ENCODE results near the gene ITGB5. TPM values are rescaled to one million over a fixed set of nuclear protein-coding genes. Genes with fewer than 3 reads are reported as not detected.
A peak's percentile ranks its signal among the peaks of the same experiment; 100 is the strongest.

The ITGB5 gene
- total and polyA plus RNA-seq, 4 donors, result 101 to 369 (median 292) TPM

DNA sequence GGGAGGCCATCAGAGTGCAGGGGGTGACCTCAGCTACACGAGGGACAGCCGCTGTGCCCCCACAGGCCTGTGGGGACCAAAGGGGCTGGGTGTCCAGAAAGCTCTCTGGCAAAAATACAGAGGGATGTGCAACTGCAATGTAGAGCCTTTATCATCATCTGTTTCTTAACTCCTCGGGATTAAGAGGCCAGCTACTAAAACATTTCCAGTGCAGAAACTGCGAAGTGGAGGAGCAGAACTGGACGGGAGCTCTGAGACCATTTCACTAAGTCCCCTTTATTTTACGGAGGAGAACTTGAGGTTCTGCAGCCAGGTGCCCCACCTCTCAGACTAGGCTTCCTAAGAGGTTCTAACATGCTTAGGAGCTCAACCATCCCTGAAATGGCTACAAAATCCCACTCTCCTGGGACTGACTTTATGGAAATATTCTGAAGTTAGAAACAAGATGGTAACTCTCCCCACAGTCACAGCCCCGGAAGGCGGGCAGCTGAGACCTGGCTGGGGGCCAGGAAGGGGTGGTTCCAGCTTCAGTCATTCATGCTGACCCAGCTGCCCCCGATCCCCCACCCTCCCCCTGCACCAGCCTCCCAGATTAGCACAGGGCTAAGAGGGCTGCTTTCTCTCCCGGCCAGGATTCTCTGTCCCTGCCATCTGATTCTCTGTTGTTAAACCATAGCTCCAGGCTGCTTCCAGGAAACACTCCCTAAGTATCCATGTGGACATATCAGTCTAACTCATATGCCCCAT lies 116.7 kb downstream of the ITGB5 start:
- ATAC-seq (ENCODE audit: low FRiP score) (no peak), DNase-seq (peak; percentile 81 to 88)
- H3K4me3 ChIP-seq (ENCODE audit: low read length in 2 of 2), result no peak overlapping the region
- H3K27me3 ChIP-seq (ENCODE audit: control insufficient read depth in 1 of 2, insufficient read depth in 2 of 2, low read length in 1 of 2), result no peaks in the 10 kb centered on the region
- no peak overlapping the region for H3K27ac ChIP-seq (ENCODE audit: low read depth in 1 of 2, low read length in 2 of 2)
- H3K9me3 ChIP-seq (ENCODE audit: control insufficient read depth, low read length), result no peaks in the 10 kb centered on the region
- intact Hi-C loops (cut with DNase I), result loop anchor here in 1 of 2 donors (5.0 kb wide), 1 partner anchor 72 kb away; no protein-coding TSS in a partner anchor
- H3K36me3 ChIP-seq (ENCODE audit: control insufficient read depth in 1 of 2, insufficient read depth in 2 of 2, low read length in 1 of 2), result peaks cover 3 to 7% of the 10 kb centered on the region in 2 donors
- 60 to 62% methylated on average over 10 of the region's 10 CpGs for WGBS, 2 donors
- H3K4me1 ChIP-seq (ENCODE audit: control insufficient read depth in 1 of 2, insufficient read depth in 2 of 2, low read length in 2 of 2), result peaks cover 0 to 2% of the 10 kb centered on the region in 2 donors

DNA sequence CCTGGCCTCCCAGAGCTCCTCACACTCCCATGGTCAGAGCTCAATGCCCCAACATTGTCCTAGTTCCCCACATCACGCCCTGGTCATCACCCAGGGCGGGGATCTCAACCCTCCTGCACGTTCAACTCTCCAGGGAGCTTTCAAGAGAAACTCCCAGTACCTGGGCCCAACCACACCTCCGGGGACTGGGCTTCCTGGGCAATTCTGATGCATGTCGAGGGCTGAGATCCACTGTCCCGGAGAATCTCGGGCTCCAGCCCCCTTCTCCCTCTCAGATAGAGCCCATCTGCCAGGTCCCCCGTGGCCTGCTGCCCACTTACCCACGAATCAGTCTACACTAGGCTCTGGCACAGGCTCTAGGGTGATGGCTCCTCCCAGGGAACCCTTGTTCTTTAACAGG lies 117.7 kb downstream of the ITGB5 start:
- intact Hi-C loops (cut with DNase I), result no loop called here
- Histone ChIP-seq H3K27me3 (ENCODE audit: control insufficient read depth in 1 of 2, insufficient read depth in 2 of 2, low read length in 1 of 2) (no peaks in the 10 kb centered on the region), H3K9me3 (ENCODE audit: control insufficient read depth, low read length) (no peaks in the 10 kb centered on the region), H3K4me1 (ENCODE audit: control insufficient read depth in 1 of 2, insufficient read depth in 2 of 2, low read length in 2 of 2) (no peaks in the 10 kb centered on the region), H3K4me3 (ENCODE audit: low read length in 2 of 2) (no peak overlapping the region), H3K36me3 (ENCODE audit: control insufficient read depth in 1 of 2, insufficient read depth in 2 of 2, low read length in 1 of 2) (peaks cover 7 to 8% of the 10 kb centered on the region in 2 donors), H3K27ac (ENCODE audit: low read depth in 1 of 2, low read length in 2 of 2) (no peak overlapping the region)
- DNase-seq (peak; percentile 37 to 73), ATAC-seq (ENCODE audit: low FRiP score) (no peak)
- WGBS, 2 donors, result 89 to 92% methylated on average over 9 of the region's 9 CpGs

DNA sequence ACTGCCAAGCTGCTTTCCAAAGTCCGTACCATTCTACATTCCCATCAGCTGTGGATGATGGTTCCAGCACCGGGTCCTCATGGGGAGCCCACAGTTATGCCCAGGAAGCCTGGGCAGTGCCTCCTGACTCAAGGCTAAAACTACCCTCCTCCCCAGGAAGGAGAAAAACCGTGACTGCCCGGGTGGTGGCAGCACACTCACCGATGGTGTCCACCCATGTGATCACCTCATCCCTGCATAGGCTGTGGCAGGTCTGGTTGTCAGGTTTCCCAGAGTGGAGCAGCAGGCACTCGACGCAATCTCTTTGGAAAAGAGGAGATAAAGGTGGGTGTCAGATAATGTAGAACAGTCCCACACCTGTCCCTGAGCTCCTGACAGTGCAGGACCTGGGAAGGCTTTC lies 118.4 kb downstream of the ITGB5 start:
- intact Hi-C loops (cut with DNase I), result no loop called here
- no peak for ATAC-seq (ENCODE audit: low FRiP score)
- peaks cover 8 to 11% of the 10 kb centered on the region in 2 donors for H3K36me3 ChIP-seq (ENCODE audit: control insufficient read depth in 1 of 2, insufficient read depth in 2 of 2, low read length in 1 of 2)
- H3K9me3 ChIP-seq (ENCODE audit: control insufficient read depth, low read length), result no peaks in the 10 kb centered on the region
- WGBS, 2 donors, result 76 to 84% methylated on average over 7 of the region's 7 CpGs
- no peaks in the 10 kb centered on the region for H3K4me1 ChIP-seq (ENCODE audit: control insufficient read depth in 1 of 2, insufficient read depth in 2 of 2, low read length in 2 of 2)
- H3K27ac ChIP-seq (ENCODE audit: low read depth in 1 of 2, low read length in 2 of 2), result no peak overlapping the region
- peak; percentile 36 to 65 for DNase-seq
- no peak overlapping the region for H3K4me3 ChIP-seq (ENCODE audit: low read length in 2 of 2)
- H3K27me3 ChIP-seq (ENCODE audit: control insufficient read depth in 1 of 2, insufficient read depth in 2 of 2, low read length in 1 of 2), result no peaks in the 10 kb centered on the region

DNA sequence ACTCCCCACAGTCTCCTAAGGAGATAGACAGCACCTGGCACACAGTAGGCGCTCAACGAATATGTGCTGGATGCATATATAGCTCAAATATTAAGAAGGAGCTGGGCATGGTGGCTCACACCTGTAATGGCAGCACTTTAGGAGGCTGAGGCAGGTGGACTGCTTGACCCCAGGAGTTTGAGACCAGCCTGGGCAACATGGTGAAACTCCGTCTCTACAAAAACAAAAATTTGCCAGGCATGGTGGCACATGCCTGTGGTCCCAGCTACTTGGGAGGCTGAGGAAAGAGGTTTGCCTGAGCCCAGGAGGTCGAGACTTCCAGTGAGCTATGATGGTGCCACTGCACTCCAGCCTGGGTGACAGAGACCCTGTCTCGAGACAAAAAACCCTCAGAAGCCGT lies 119.5 kb downstream of the ITGB5 start:
- no peaks in the 10 kb centered on the region for H3K9me3 ChIP-seq (ENCODE audit: control insufficient read depth, low read length)
- ATAC-seq (ENCODE audit: low FRiP score), result no peak
- intact Hi-C loops (cut with DNase I), result no loop called here

DNA sequence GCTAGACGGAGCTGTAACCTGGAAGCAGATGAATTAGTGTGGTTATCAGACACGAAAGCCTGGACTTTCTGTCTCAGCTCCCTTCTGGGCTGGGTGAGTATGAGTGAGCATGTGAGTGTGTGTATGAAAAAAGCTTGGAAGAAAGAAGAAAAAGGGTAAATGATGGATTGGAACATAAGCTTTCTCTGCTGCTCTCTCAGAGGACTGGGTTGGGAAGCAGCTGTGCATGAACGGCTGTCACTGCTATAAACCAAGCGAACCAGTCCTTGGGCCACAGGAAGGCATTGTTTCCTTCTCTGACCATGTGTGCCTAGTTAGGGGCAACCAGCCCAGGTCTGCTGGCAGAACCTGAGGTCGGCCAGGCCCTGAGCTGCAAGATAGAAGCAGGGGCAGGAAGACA lies 119.9 kb downstream of the ITGB5 start:
- no peaks in the 10 kb centered on the region for H3K4me1 ChIP-seq (ENCODE audit: control insufficient read depth in 1 of 2, insufficient read depth in 2 of 2, low read length in 2 of 2)
- no peak overlapping the region for H3K4me3 ChIP-seq (ENCODE audit: low read length in 2 of 2)
- no peak overlapping the region for H3K27ac ChIP-seq (ENCODE audit: low read depth in 1 of 2, low read length in 2 of 2)
- peak in 1 of 2 donors; percentile 39 for DNase-seq
- 80 to 84% methylated on average over 5 of the region's 5 CpGs for WGBS, 2 donors
- H3K27me3 ChIP-seq (ENCODE audit: control insufficient read depth in 1 of 2, insufficient read depth in 2 of 2, low read length in 1 of 2), result no peaks in the 10 kb centered on the region
- H3K9me3 ChIP-seq (ENCODE audit: control insufficient read depth, low read length), result no peaks in the 10 kb centered on the region
- intact Hi-C loops (cut with DNase I), result no loop called here
- peaks cover 8 to 13% of the 10 kb centered on the region in 2 donors for H3K36me3 ChIP-seq (ENCODE audit: control insufficient read depth in 1 of 2, insufficient read depth in 2 of 2, low read length in 1 of 2)
- ATAC-seq (ENCODE audit: low FRiP score), result no peak

More for the DNA sequence above, 119.5 kb downstream of the ITGB5 start:
- Histone ChIP-seq H3K4me1 (ENCODE audit: control insufficient read depth in 1 of 2, insufficient read depth in 2 of 2, low read length in 2 of 2) (no peaks in the 10 kb centered on the region), H3K27ac (ENCODE audit: low read depth in 1 of 2, low read length in 2 of 2) (no peak overlapping the region), H3K36me3 (ENCODE audit: control insufficient read depth in 1 of 2, insufficient read depth in 2 of 2, low read length in 1 of 2) (peaks cover 8 to 13% of the 10 kb centered on the region in 2 donors), H3K27me3 (ENCODE audit: control insufficient read depth in 1 of 2, insufficient read depth in 2 of 2, low read length in 1 of 2) (no peaks in the 10 kb centered on the region), H3K4me3 (ENCODE audit: low read length in 2 of 2) (no peak overlapping the region)
- 90 to 91% methylated on average over 6 of the region's 6 CpGs for WGBS, 2 donors
- no peak for DNase-seq

GRCh38 chr3:124766113-124767095 lies 120.8 kb downstream of the ITGB5 start:
- Histone ChIP-seq H3K27me3 (ENCODE audit: control insufficient read depth in 1 of 2, insufficient read depth in 2 of 2, low read length in 1 of 2) (no peaks in the 10 kb centered on the region), H3K27ac (ENCODE audit: low read depth in 1 of 2, low read length in 2 of 2) (no peak overlapping the region), H3K4me3 (ENCODE audit: low read length in 2 of 2) (no peak overlapping the region), H3K36me3 (ENCODE audit: control insufficient read depth in 1 of 2, insufficient read depth in 2 of 2, low read length in 1 of 2) (peaks cover 8 to 13% of the 10 kb centered on the region in 2 donors), H3K4me1 (ENCODE audit: control insufficient read depth in 1 of 2, insufficient read depth in 2 of 2, low read length in 2 of 2) (no peaks in the 10 kb centered on the region), H3K9me3 (ENCODE audit: control insufficient read depth, low read length) (no peaks in the 10 kb centered on the region)
- 86 to 87% methylated on average over 15 to 16 of the region's 16 CpGs for WGBS, 2 donors
- ATAC-seq (ENCODE audit: low FRiP score) (no peak), DNase-seq (peak in 1 of 2 donors; percentile 50)
- intact Hi-C loops (cut with DNase I), result no loop called here

DNA sequence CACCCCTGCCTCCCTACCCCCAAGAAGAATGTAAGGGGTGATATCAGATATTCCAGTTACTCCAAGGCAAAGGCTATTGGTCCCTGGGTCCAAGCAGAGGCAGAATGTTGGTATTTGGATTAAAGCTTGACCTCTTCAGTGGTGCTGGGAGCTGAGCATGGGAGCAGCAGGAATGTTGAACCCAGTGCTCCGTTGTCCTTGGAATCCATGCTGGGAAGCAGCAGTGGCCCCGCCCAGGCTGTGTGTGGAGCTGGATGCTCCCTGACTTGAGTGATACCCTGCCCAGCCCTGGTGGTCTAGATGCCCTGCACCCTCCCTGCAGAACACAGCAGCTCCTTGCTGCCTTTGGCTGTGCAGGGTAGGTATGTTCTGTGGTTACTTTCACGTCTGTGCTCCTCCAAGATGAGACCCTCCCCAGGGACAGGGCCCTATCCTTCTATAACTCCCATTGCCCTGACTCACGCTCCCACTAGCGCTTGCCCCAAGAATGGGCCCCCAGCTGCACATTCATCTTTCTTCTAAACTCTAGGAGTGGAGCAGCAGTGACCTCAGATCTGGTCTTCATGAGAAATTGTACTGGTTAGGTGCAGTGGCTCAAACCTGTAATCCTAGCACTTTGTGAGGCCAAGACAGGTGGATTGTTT lies 121.8 kb downstream of the ITGB5 start:
- intact Hi-C loops (cut with DNase I), result no loop called here
- WGBS, 2 donors, result 78 to 82% methylated on average over 5 of the region's 5 CpGs
- no peak overlapping the region for H3K27ac ChIP-seq (ENCODE audit: low read depth in 1 of 2, low read length in 2 of 2)
- no peaks in the 10 kb centered on the region for H3K27me3 ChIP-seq (ENCODE audit: control insufficient read depth in 1 of 2, insufficient read depth in 2 of 2, low read length in 1 of 2)
- no peak overlapping the region for H3K4me3 ChIP-seq (ENCODE audit: low read length in 2 of 2)
- H3K4me1 ChIP-seq (ENCODE audit: control insufficient read depth in 1 of 2, insufficient read depth in 2 of 2, low read length in 2 of 2), result no peaks in the 10 kb centered on the region
- no peaks in the 10 kb centered on the region for H3K9me3 ChIP-seq (ENCODE audit: control insufficient read depth, low read length)
- ATAC-seq (ENCODE audit: low FRiP score) (no peak), DNase-seq (no peak)
- peaks cover 8 to 13% of the 10 kb centered on the region in 2 donors for H3K36me3 ChIP-seq (ENCODE audit: control insufficient read depth in 1 of 2, insufficient read depth in 2 of 2, low read length in 1 of 2)

- H3K4me1 ChIP-seq (ENCODE audit: control insufficient read depth in 1 of 2, insufficient read depth in 2 of 2, low read length in 2 of 2), result no peaks in the 10 kb centered on the region
- H3K27ac ChIP-seq (ENCODE audit: low read depth in 1 of 2, low read length in 2 of 2), result no peak overlapping the region
- DNase-seq, result peak in 1 of 2 donors; percentile 57
- 65 to 70% methylated on average over 5 of the region's 5 CpGs for whole genome bisulfite sequencing, 2 donors
- intact Hi-C loops (cut with DNase I), result no loop called here
- H3K9me3 ChIP-seq (ENCODE audit: control insufficient read depth, low read length), result no peaks in the 10 kb centered on the region
- H3K4me3 ChIP-seq (ENCODE audit: low read length in 2 of 2), result no peak overlapping the region
- H3K36me3 ChIP-seq (ENCODE audit: control insufficient read depth in 1 of 2, insufficient read depth in 2 of 2, low read length in 1 of 2), result peaks cover 8 to 13% of the 10 kb centered on the region in 2 donors
- no peaks in the 10 kb centered on the region for H3K27me3 ChIP-seq (ENCODE audit: control insufficient read depth in 1 of 2, insufficient read depth in 2 of 2, low read length in 1 of 2)
- ATAC-seq (ENCODE audit: low FRiP score), result no peak
Measured at GRCh38 chr3:124764746-124765145, 122.4 kb downstream of the ITGB5 start.
